Coronary artery (tissue), 2 donors: ENCODE results near the gene LMO3.

ENCODE experiments used
- DNase-seq: peaks from one replicate; pipeline ENCODE4 v3.0.0-alpha.2; 2017; ENCODE audit warnings: low spot score
- H3K27ac ChIP-seq, 2 donors: fragments of 200-600 bp; sonication (generic); one replicate each; pipeline ENCODE4 v1.5.1; 2016 to 2019
- H3K4me3 ChIP-seq: fragments of 200-600 bp; sonication (generic); 2 replicates; pipeline ENCODE4 v1.5.1; 2016; ENCODE audit warnings: mild to moderate bottlenecking, moderate library complexity
- CTCF ChIP-seq: fragments of 200-600 bp; sonication (generic); IDR thresholded peaks from one replicate; pipeline ENCODE4 v1.5.1; 2019; ENCODE audit warnings: antibody characterized with exemption

LMO3 gene

GRCh38 chr12:16530268-16530850 is 75.6 kb downstream of the LMO3 start:
- no peak overlapping the region for H3K4me3 ChIP-seq
- TF ChIP-seq CTCF: no peak
- H3K27ac ChIP-seq: no peak overlapping the region
- DNase-seq: no peak

- no peak for TF ChIP-seq CTCF
- no peak for DNase-seq
- no peak overlapping the region for H3K27ac ChIP-seq
- no peak overlapping the region for H3K4me3 ChIP-seq
Measured at GRCh38 chr12:16526693-16527092, 79.3 kb downstream of the LMO3 start.

GRCh38 chr12:16524378-16524777 is 81.6 kb downstream of the LMO3 start:
- no peak for DNase-seq
- Histone ChIP-seq H3K27ac (no peak overlapping the region), H3K4me3 (no peak overlapping the region)
- TF ChIP-seq CTCF: no peak

GRCh38 chr12:16523951-16524331 is 82.0 kb downstream of the LMO3 start:
- no peak overlapping the region for H3K4me3 ChIP-seq
- no peak for TF ChIP-seq CTCF
- no peak overlapping the region for H3K27ac ChIP-seq
- DNase-seq: no peak

GRCh38 chr12:16523284-16523950 is 82.5 kb downstream of the LMO3 start:
- Histone ChIP-seq H3K4me3 (no peak overlapping the region), H3K27ac (no peak overlapping the region)
- TF ChIP-seq CTCF: no peak
- no peak for DNase-seq

- no peak for TF ChIP-seq CTCF
- Histone ChIP-seq H3K27ac (no peak overlapping the region), H3K4me3 (no peak overlapping the region)
- no peak for DNase-seq
Measured at GRCh38 chr12:16520328-16520727, 85.6 kb downstream of the LMO3 start.

- Histone ChIP-seq H3K27ac (no peak overlapping the region), H3K4me3 (no peak overlapping the region)
- no peak for TF ChIP-seq CTCF
- no peak for DNase-seq
Measured at GRCh38 chr12:16515666-16516065, 90.3 kb downstream of the LMO3 start.
